Astrocyte (in vitro differentiated cells and primary cell): ENCODE measurements around the gene TRAK1. TPM values are rescaled to one million over a fixed set of nuclear protein-coding genes. Genes with fewer than 3 reads are reported as not detected.
A peak's percentile ranks its signal among the peaks of the same experiment; 100 is the strongest.

ENCODE experiments used
- DNase-seq: peaks from one replicate; pipeline ENCODE4 v3.0.0-alpha.2; 2010; ENCODE audit warnings: low read depth
- FAIRE-seq: peaks from 2 replicates; lab custom pipeline; 2011; peaks lifted over from hg19 to GRCh38; lab: Jason Lieb, UNC
- H2AFZ ChIP-seq: 2 replicates; pipeline ENCODE4 v1.6.0; 2012; ENCODE audit warnings: low read depth, low read length, inconsistent platforms
- H3K27ac ChIP-seq: 2 replicates; pipeline ENCODE4 v1.5.1; 2011; ENCODE audit warnings: low read depth, low read length, inconsistent platforms
- H3K27me3 ChIP-seq: 2 replicates; pipeline ENCODE4 v1.6.0; 2011; ENCODE audit warnings: low read length, inconsistent platforms; ENCODE audit not compliant: insufficient read depth
- H3K36me3 ChIP-seq: 2 replicates; pipeline ENCODE4 v1.5.1; 2011; ENCODE audit warnings: low read length, inconsistent platforms; ENCODE audit not compliant: insufficient read depth
- H3K4me1 ChIP-seq: 2 replicates; pipeline ENCODE4 v1.5.1; 2011; ENCODE audit warnings: low read length, inconsistent platforms; ENCODE audit not compliant: insufficient read depth
- H3K4me2 ChIP-seq: 2 replicates; pipeline ENCODE4 v1.6.0; 2012; ENCODE audit warnings: low read length, inconsistent platforms
- H3K4me3 ChIP-seq: 2 replicates; pipeline ENCODE4 v1.5.1; 2011; ENCODE audit warnings: low read depth, mild to moderate bottlenecking, low read length, inconsistent platforms; ENCODE audit not compliant: insufficient read depth
- H3K79me2 ChIP-seq: 2 replicates; pipeline ENCODE4 v1.6.0; 2012; ENCODE audit warnings: mild to moderate bottlenecking, low read length, inconsistent platforms; ENCODE audit not compliant: insufficient read depth
- H3K9ac ChIP-seq: 2 replicates; pipeline ENCODE4 v1.6.0; 2012; ENCODE audit warnings: mild to moderate bottlenecking, low read length, inconsistent platforms
- H3K9me3 ChIP-seq: 2 replicates; pipeline ENCODE4 v1.5.1; 2012; ENCODE audit warnings: low read depth, mild to moderate bottlenecking, low read length, inconsistent platforms; ENCODE audit not compliant: insufficient read depth
- H4K20me1 ChIP-seq: 2 replicates; pipeline ENCODE4 v1.6.0; 2012; ENCODE audit warnings: low read length, inconsistent platforms; ENCODE audit not compliant: insufficient read depth
- H3K27ac Mint-ChIP-seq: one replicate; pipeline ENCODE4 v1.8.0; 2021; ENCODE audit warnings: mild to moderate bottlenecking, mixed read lengths; ENCODE audit not compliant: unreplicated experiment
- H3K27me3 Mint-ChIP-seq: one replicate; pipeline ENCODE4 v1.8.0; 2021; ENCODE audit warnings: low read depth, mixed read lengths; ENCODE audit not compliant: unreplicated experiment
- H3K36me3 Mint-ChIP-seq: one replicate; pipeline ENCODE4 v1.8.0; 2021; ENCODE audit warnings: low read depth, mixed read lengths; ENCODE audit not compliant: unreplicated experiment
- H3K4me1 Mint-ChIP-seq: one replicate; pipeline ENCODE4 v1.8.0; 2021; ENCODE audit warnings: low read depth, mixed read lengths; ENCODE audit not compliant: unreplicated experiment
- H3K4me3 Mint-ChIP-seq: one replicate; pipeline ENCODE4 v1.8.0; 2021; ENCODE audit warnings: mild to moderate bottlenecking, moderate library complexity, mixed read lengths; ENCODE audit not compliant: unreplicated experiment
- H3K9me3 Mint-ChIP-seq: one replicate; pipeline ENCODE4 v1.8.0; 2021; ENCODE audit warnings: mild to moderate bottlenecking, mixed read lengths; ENCODE audit not compliant: unreplicated experiment
- EZH2 ChIP-seq: IDR thresholded peaks from 2 replicates; pipeline ENCODE4 v1.6.1; 2012; ENCODE audit warnings: mild to moderate bottlenecking, low read length, inconsistent platforms; ENCODE audit not compliant: insufficient read depth
- total RNA-seq: library from RNA; stranded (reverse); gene quantifications from 2 replicates; pipeline ENCODE4 v1.2.1, GENCODE V29; 2021
- TF ChIP-seq, protein P1 (sequence below): IDR thresholded peaks from 2 replicates; pipeline ENCODE4 v1.5.1; 2011; ENCODE audit warnings: low read depth, mild to moderate bottlenecking, inconsistent platforms, low read length, moderate library complexity; ENCODE audit not compliant: insufficient read depth

Gene TRAK1
- total RNA-seq, 1 donor from 2014 or later: 56.2 TPM

DNA sequence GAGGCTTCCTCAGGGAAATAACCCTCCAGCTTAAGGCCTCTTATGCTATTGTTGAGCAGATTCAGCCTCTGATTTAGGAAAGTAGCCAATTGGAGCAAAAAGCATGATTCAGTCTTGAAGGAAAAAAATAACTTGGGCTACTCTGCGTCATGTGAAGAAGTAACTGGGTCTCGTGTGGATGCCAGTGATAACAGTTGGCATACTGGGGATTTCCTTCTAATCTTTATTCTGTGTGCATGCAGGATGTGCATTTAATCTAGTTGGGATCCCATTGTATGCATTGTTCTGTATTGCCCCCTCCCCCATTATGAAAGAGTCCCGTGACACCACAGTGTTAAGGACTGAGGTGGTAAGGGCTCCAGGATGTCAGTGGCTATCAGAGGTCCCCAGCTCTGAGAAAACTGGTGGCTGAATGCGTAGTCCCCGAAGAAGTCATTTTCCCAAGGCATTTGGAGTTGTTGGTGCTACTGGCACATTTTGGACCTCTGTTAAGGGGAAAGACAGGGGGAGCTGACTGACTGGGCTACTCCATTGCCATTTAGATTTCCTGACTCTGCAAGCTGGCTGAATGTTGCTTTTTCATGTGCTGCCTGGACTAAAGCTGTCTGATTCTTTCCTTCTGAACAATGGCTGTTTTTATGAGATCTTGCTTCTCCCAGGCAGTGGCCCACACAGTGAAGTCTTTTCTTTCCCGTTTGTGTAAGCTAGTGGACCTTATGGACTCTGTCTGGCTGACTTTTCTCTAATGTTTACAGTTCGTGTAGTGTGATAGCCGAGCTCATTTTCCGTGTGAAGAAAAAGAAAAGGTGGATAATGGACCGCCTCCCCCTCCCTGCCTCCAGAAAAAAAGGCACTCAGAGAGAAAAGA, 38.4 kb upstream of the TRAK1 start:
- Mint-ChIP-seq H3K36me3 (peaks cover 5% of the 10 kb centered on the region), H3K4me1 (peaks cover 27% of the 10 kb centered on the region), H3K27me3 (no peaks in the 10 kb centered on the region), H3K27ac (peak overlapping the region; percentile 94), H3K4me3 (peak overlapping the region; percentile 47), H3K9me3 (no peaks in the 10 kb centered on the region)
- no peak overlapping the region for H3K4me3 ChIP-seq
- H3K79me2 ChIP-seq: peaks cover 78% of the 10 kb centered on the region
- TF ChIP-seq, protein P1, sequence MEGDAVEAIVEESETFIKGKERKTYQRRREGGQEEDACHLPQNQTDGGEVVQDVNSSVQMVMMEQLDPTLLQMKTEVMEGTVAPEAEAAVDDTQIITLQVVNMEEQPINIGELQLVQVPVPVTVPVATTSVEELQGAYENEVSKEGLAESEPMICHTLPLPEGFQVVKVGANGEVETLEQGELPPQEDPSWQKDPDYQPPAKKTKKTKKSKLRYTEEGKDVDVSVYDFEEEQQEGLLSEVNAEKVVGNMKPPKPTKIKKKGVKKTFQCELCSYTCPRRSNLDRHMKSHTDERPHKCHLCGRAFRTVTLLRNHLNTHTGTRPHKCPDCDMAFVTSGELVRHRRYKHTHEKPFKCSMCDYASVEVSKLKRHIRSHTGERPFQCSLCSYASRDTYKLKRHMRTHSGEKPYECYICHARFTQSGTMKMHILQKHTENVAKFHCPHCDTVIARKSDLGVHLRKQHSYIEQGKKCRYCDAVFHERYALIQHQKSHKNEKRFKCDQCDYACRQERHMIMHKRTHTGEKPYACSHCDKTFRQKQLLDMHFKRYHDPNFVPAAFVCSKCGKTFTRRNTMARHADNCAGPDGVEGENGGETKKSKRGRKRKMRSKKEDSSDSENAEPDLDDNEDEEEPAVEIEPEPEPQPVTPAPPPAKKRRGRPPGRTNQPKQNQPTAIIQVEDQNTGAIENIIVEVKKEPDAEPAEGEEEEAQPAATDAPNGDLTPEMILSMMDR: no peak
- no peak for TF ChIP-seq EZH2
- H3K4me2 ChIP-seq: peak overlapping the region; percentile 68
- H4K20me1 ChIP-seq: peaks cover 12% of the 10 kb centered on the region
- no peak overlapping the region for H2AFZ ChIP-seq
- H3K9ac ChIP-seq: peak overlapping the region; percentile 65
- no peaks in the 10 kb centered on the region for H3K36me3 ChIP-seq
- DNase-seq: peak; percentile 88
- FAIRE-seq: peak; percentile 5
- no peaks in the 10 kb centered on the region for H3K27me3 ChIP-seq
- H3K27ac ChIP-seq: peak overlapping the region; percentile 82
- H3K4me1 ChIP-seq: peaks cover 23% of the 10 kb centered on the region
- no peaks in the 10 kb centered on the region for H3K9me3 ChIP-seq

DNA sequence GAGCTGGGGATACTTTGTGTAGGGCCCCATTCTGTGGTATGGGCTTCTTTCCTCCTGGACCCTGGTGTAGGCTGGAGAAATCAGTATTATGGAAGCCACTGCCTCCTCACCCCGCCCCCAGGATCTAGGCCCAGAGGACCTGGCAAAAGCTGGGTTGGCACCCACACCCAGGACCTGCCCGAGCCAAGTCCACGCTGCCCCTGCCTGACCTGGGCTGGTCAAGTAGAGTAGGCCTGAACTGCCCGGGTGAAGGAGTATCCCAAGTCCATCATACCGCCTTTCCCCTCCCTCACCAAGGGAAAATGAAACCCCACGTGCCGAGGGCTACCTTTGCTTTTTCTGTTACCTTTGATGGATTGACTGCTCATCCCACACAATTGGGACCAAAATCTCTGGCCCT, 37.7 kb upstream of the TRAK1 start:
- H3K9ac ChIP-seq: no peak overlapping the region
- no peaks in the 10 kb centered on the region for H3K9me3 Mint-ChIP-seq
- H3K4me3 ChIP-seq: no peak overlapping the region
- H3K4me1 ChIP-seq: peaks cover 23% of the 10 kb centered on the region
- peaks cover 27% of the 10 kb centered on the region for H3K4me1 Mint-ChIP-seq
- no peaks in the 10 kb centered on the region for H3K36me3 ChIP-seq
- FAIRE-seq: no peak
- H3K27me3 ChIP-seq: no peaks in the 10 kb centered on the region
- H3K4me3 Mint-ChIP-seq: no peak overlapping the region
- peak overlapping the region; percentile 41 for H3K27ac Mint-ChIP-seq
- peaks cover 5% of the 10 kb centered on the region for H3K36me3 Mint-ChIP-seq
- H3K9me3 ChIP-seq: no peaks in the 10 kb centered on the region
- no peak overlapping the region for H3K4me2 ChIP-seq
- TF ChIP-seq, protein P1: no peak
- no peak overlapping the region for H2AFZ ChIP-seq
- no peak overlapping the region for H3K27ac ChIP-seq
- no peaks in the 10 kb centered on the region for H3K27me3 Mint-ChIP-seq
- peaks cover 79% of the 10 kb centered on the region for H3K79me2 ChIP-seq
- H4K20me1 ChIP-seq: peaks cover 12% of the 10 kb centered on the region
- no peak for DNase-seq

DNA sequence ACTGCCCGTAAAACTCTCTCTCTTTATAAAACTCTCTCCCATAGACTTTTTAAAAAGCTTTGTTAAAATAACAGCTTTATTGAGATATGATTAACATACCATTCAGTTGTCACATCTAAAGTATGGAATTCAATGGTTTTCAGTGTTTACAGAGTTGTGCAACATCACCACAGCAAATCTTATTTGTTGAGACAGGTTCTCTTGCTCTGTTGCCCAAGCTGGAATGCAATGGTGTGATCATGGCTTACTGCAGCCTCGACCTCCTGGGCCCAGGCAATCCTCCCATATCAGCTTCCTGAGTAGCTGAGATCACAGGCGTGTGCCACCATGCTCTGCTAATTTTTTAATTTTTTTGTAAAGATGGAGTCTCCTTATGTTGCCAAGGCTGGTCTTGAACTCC, 35.9 kb upstream of the TRAK1 start:
- Histone ChIP-seq H2AFZ (no peak overlapping the region), H3K79me2 (peaks cover 79% of the 10 kb centered on the region), H3K27me3 (no peaks in the 10 kb centered on the region), H3K4me3 (no peak overlapping the region), H3K27ac (no peak overlapping the region), H3K9ac (no peak overlapping the region), H3K4me2 (no peak overlapping the region), H3K4me1 (peaks cover 23% of the 10 kb centered on the region), H3K36me3 (no peaks in the 10 kb centered on the region), H4K20me1 (peaks cover 12% of the 10 kb centered on the region), H3K9me3 (no peaks in the 10 kb centered on the region)
- FAIRE-seq: no peak
- H3K4me1 Mint-ChIP-seq: peaks cover 29% of the 10 kb centered on the region
- peak; percentile 45 for DNase-seq
- no peak overlapping the region for H3K4me3 Mint-ChIP-seq
- H3K27me3 Mint-ChIP-seq: no peaks in the 10 kb centered on the region
- TF ChIP-seq, protein P1: no peak
- TF ChIP-seq EZH2: no peak
- peak overlapping the region; percentile 14 for H3K27ac Mint-ChIP-seq
- H3K9me3 Mint-ChIP-seq: no peaks in the 10 kb centered on the region
- peaks cover 3% of the 10 kb centered on the region for H3K36me3 Mint-ChIP-seq
